Caco-2 (cell line): ENCODE data around the gene SHANK2. TPM values are rescaled to one million over a fixed set of nuclear protein-coding genes. Genes with fewer than 3 reads are reported as not detected.

Experiments used
- BruUV-seq: library from RNA; stranded (reverse); fragments of 400-500 nt; replicated peaks from 2 replicates; lab custom pipeline; 2021; lab: Mats Ljungman, UMichigan
- CTCF ChIA-PET: fragments of 300-600 bp; sonication (Branson Sonifier 250); formaldehyde crosslinking; loops from one replicate; lab custom pipeline; 2022; ENCODE audit warnings: antibody characterized with exemption; lab: Charles Lee
- POLR2A ChIA-PET: fragments of 300-600 bp; sonication (Branson Sonifier 250); formaldehyde crosslinking; loops from one replicate; lab custom pipeline; 2022; ENCODE audit warnings: antibody characterized with exemption; lab: Charles Lee
- DNase-seq, 2 experiments: peaks; one replicate each; pipeline versions ENCODE4 v3.0.0 to v3.0.0-alpha.2; 2020 to 2022
- H3K27me3 ChIP-seq: replicated peaks from 2 replicates; pipeline ENCODE4 v1.6.0; 2011; ENCODE audit warnings: low read length; ENCODE audit not compliant: control insufficient read depth, insufficient read depth
- H3K36me3 ChIP-seq: 2 replicates; pipeline ENCODE4 v1.5.1; 2011; ENCODE audit warnings: low read length; ENCODE audit not compliant: control insufficient read depth, insufficient read depth
- H3K4me1 ChIP-seq: fragments of 250-450 bp; sonication (Bioruptor Pico); 2 replicates; pipeline ENCODE4 v1.5.1; 2020; ENCODE audit warnings: mild to moderate bottlenecking
- H3K4me3 ChIP-seq: 2 replicates; pipeline ENCODE4 v1.5.1; 2011; ENCODE audit warnings: low read depth, mild to moderate bottlenecking, control low read depth, low read length
- H3K9me3 ChIP-seq: fragments of 250-450 bp; sonication (Bioruptor Pico); 2 replicates; pipeline ENCODE4 v1.5.1; 2020; ENCODE audit warnings: mild to moderate bottlenecking, moderate library complexity
- H3K27ac Mint-ChIP-seq: one replicate; pipeline ENCODE4 v1.8.0; 2022; ENCODE audit warnings: mixed read lengths; ENCODE audit not compliant: unreplicated experiment
- H3K27me3 Mint-ChIP-seq: one replicate; pipeline ENCODE4 v1.8.0; 2022; ENCODE audit warnings: mixed read lengths; ENCODE audit not compliant: insufficient read depth, unreplicated experiment
- H3K36me3 Mint-ChIP-seq: one replicate; pipeline ENCODE4 v1.8.0; 2022; ENCODE audit warnings: mild to moderate bottlenecking, mixed read lengths; ENCODE audit not compliant: insufficient read depth, unreplicated experiment
- H3K4me1 Mint-ChIP-seq: one replicate; pipeline ENCODE4 v1.8.0; 2022; ENCODE audit warnings: low read depth, mixed read lengths; ENCODE audit not compliant: unreplicated experiment
- H3K4me3 Mint-ChIP-seq: one replicate; pipeline ENCODE4 v1.8.0; 2022; ENCODE audit warnings: mild to moderate bottlenecking, moderate library complexity, mixed read lengths; ENCODE audit not compliant: unreplicated experiment
- H3K9me3 Mint-ChIP-seq: one replicate; pipeline ENCODE4 v1.8.0; 2022; ENCODE audit warnings: mixed read lengths; ENCODE audit not compliant: unreplicated experiment
- intact Hi-C: fragments of 100-400 bp; cut with micrococcal nuclease; formaldehyde crosslinking; loops from one replicate; pipeline ENCODE4 v1.10.0; 2022; ENCODE audit not compliant: unreplicated experiment
- total RNA-seq: library from RNA; stranded (reverse); gene quantifications from 2 replicates; pipeline ENCODE4 v1.2.3, GENCODE V29; 2022
- TF ChIP-seq, protein P1 (sequence below), 2 experiments: fragments of 200-600 bp in 1 of 2; IDR thresholded peaks; 1 replicate in 1 of 2; 2 replicates in 1 of 2; pipeline versions ENCODE4 v1.5.1 to v1.8.0; 2011 to 2022; ENCODE audit warnings: antibody characterized with exemption in 1 of 2, control low read depth in 1 of 2, inconsistent platforms in 1 of 2, low read depth in 1 of 2, low read length in 1 of 2, mild to moderate bottlenecking in 1 of 2, moderate library complexity in 1 of 2; ENCODE audit not compliant: insufficient read depth in 1 of 2, severe bottlenecking in 1 of 2, unreplicated experiment in 1 of 2

The SHANK2 gene
- total RNA-seq, 1 experiment from 2014 or later: 177 TPM

GRCh38 chr11:71263386-71263785 is 11.0 kb upstream of the SHANK2 start:
- H3K4me3 Mint-ChIP-seq: no peak overlapping the region
- peak overlapping the region; percentile 31 for H3K27ac Mint-ChIP-seq
- Histone ChIP-seq H3K9me3 (peaks cover 11% of the 10 kb centered on the region; the same call in 1 of the 2 replicates), H3K4me1 (peaks cover 27% of the 10 kb centered on the region), H3K27me3 (no peaks in the 10 kb centered on the region), H3K36me3 (no peaks in the 10 kb centered on the region), H3K4me3 (no peak overlapping the region)
- no peaks in the 10 kb centered on the region for H3K36me3 Mint-ChIP-seq
- TF ChIP-seq, protein P1, sequence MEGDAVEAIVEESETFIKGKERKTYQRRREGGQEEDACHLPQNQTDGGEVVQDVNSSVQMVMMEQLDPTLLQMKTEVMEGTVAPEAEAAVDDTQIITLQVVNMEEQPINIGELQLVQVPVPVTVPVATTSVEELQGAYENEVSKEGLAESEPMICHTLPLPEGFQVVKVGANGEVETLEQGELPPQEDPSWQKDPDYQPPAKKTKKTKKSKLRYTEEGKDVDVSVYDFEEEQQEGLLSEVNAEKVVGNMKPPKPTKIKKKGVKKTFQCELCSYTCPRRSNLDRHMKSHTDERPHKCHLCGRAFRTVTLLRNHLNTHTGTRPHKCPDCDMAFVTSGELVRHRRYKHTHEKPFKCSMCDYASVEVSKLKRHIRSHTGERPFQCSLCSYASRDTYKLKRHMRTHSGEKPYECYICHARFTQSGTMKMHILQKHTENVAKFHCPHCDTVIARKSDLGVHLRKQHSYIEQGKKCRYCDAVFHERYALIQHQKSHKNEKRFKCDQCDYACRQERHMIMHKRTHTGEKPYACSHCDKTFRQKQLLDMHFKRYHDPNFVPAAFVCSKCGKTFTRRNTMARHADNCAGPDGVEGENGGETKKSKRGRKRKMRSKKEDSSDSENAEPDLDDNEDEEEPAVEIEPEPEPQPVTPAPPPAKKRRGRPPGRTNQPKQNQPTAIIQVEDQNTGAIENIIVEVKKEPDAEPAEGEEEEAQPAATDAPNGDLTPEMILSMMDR (IDR thresholded peaks at IDR 0.05; ENCODE audit: insufficient read depth in 1 of 2, low read depth in 1 of 2, low read length in 1 of 2, severe bottlenecking in 1 of 2, unreplicated experiment in 1 of 2): no peak
- no peaks in the 10 kb centered on the region for H3K27me3 Mint-ChIP-seq
- CTCF ChIA-PET: no interaction called here
- H3K4me1 Mint-ChIP-seq: peaks cover 24% of the 10 kb centered on the region
- POLR2A ChIA-PET: interaction anchor here (0.7 kb wide), 1 partner anchor 14 kb away, joined by 3 read pairs; no protein-coding TSS in a partner anchor
- H3K9me3 Mint-ChIP-seq: no peaks in the 10 kb centered on the region
- intact Hi-C loops: no loop called here
- no peak for DNase-seq
- BruUV-seq: no TSS peak

DNA sequence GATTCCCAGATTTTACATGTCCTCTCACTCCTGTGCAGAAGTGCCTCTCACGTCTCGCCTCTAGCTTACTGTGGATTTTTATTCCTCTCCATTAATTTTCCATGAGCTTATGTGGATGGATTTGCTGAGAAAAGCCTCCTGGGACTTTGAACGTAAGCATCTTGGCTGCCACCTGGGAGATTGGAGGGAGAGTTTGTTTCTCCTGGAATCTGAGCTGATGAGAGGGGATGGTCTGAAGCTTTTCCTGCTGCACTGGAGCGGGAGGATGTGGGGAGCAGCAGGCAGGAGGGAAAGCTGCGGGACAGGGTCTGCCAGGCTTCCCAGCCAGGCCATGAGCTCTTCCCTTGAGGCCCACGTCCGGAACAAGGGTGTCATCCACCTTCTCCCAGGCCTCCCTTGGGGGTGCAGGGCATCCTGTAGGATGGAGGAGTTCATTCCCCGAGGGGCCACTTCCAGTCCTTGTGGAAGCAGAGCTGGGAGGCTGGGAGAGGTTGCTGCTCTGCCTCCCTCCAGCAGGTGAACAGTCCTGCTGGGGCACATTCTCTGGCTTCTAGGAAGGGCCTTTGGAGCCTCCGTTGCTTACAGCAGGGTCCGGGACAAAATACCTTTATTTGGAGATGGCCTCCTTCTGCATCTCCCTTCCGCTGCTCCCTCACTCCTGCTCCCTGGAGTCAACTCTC is 3.6 kb upstream of the SHANK2 start:
- Mint-ChIP-seq H3K4me1 (peaks cover 46% of the 10 kb centered on the region), H3K9me3 (no peaks in the 10 kb centered on the region), H3K36me3 (peaks cover 29% of the 10 kb centered on the region), H3K27me3 (no peaks in the 10 kb centered on the region), H3K27ac (peak overlapping the region; percentile 95), H3K4me3 (peak overlapping the region; percentile 2)
- H3K9me3 ChIP-seq: peaks cover 11% of the 10 kb centered on the region; the same call in 1 of the 2 replicates
- POLR2A ChIA-PET: interaction anchor here (1.2 to 1.5 kb wide), 2 partner anchors 12 to 28 kb away, joined by 3 to 7 read pairs; no protein-coding TSS in a partner anchor
- no peaks in the 10 kb centered on the region for H3K27me3 ChIP-seq
- peaks cover 34% of the 10 kb centered on the region for H3K4me1 ChIP-seq
- H3K36me3 ChIP-seq: no peaks in the 10 kb centered on the region
- intact Hi-C loops: no loop called here
- TSS peak; percentile 14 for BruUV-seq
- DNase-seq: peak; percentile 72 to 77
- TF ChIP-seq, protein P1 (IDR thresholded peaks at IDR 0.05; ENCODE audit: insufficient read depth in 1 of 2, low read depth in 1 of 2, low read length in 1 of 2, severe bottlenecking in 1 of 2, unreplicated experiment in 1 of 2): peak in 1 of 2 experiments; percentile 30
- no peak overlapping the region for H3K4me3 ChIP-seq
- CTCF ChIA-PET: interaction anchor here (0.5 to 1.3 kb wide), 5 partner anchors 28 to 118 kb away, joined by 3 to 9 read pairs (median 3); no protein-coding TSS in a partner anchor

GRCh38 chr11:71255323-71255722 is 2.9 kb upstream of the SHANK2 start:
- intact Hi-C loops: no loop called here
- peak; percentile 66 to 85 for DNase-seq
- H3K9me3 Mint-ChIP-seq: no peaks in the 10 kb centered on the region
- Histone ChIP-seq H3K4me1 (peaks cover 38% of the 10 kb centered on the region), H3K4me3 (no peak overlapping the region), H3K36me3 (no peaks in the 10 kb centered on the region), H3K9me3 (peaks cover 10% of the 10 kb centered on the region; the same call in 1 of the 2 replicates), H3K27me3 (no peaks in the 10 kb centered on the region)
- no TSS peak for BruUV-seq
- H3K4me1 Mint-ChIP-seq: peaks cover 50% of the 10 kb centered on the region
- TF ChIP-seq, protein P1 (IDR thresholded peaks at IDR 0.05; ENCODE audit: insufficient read depth in 1 of 2, low read depth in 1 of 2, low read length in 1 of 2, severe bottlenecking in 1 of 2, unreplicated experiment in 1 of 2): no peak
- POLR2A ChIA-PET: interaction anchor here (1.2 to 1.5 kb wide), 2 partner anchors 13 to 29 kb away, joined by 3 to 7 read pairs; no protein-coding TSS in a partner anchor
- no peaks in the 10 kb centered on the region for H3K27me3 Mint-ChIP-seq
- CTCF ChIA-PET: interaction anchor here (0.5 to 1.3 kb wide), 3 partner anchors 29 to 44 kb away, joined by 3 read pairs; no protein-coding TSS in a partner anchor
- H3K4me3 Mint-ChIP-seq: peak overlapping the region; percentile 2
- H3K36me3 Mint-ChIP-seq: peaks cover 35% of the 10 kb centered on the region
- H3K27ac Mint-ChIP-seq: peak overlapping the region; percentile 95
